Colonic mucosa (tissue), 4 donors: ENCODE measurements around the gene HOXB7. TPM values are rescaled to one million over a fixed set of nuclear protein-coding genes. Genes with fewer than 3 reads are reported as not detected.

Experiments used
- DNase-seq: peaks from one replicate; pipeline ENCODE4 v3.0.0-alpha.2; 2020
- H3K27ac ChIP-seq: fragments of 200-600 bp; one replicate; pipeline ENCODE4 v1.8.0; 2021
- H3K27me3 ChIP-seq: fragments of 200-600 bp; one replicate; pipeline ENCODE4 v1.8.0; 2021
- H3K36me3 ChIP-seq: fragments of 200-600 bp; one replicate; pipeline ENCODE4 v1.8.0; 2021
- H3K4me1 ChIP-seq: fragments of 200-600 bp; one replicate; pipeline ENCODE4 v1.8.0; 2021; ENCODE audit warnings: mild to moderate bottlenecking
- H3K4me3 ChIP-seq: fragments of 200-600 bp; one replicate; pipeline ENCODE4 v1.8.0; 2021
- H3K9ac ChIP-seq, 2 donors: one replicate each; pipeline ENCODE4 v1.7.0; 2013; ENCODE audit warnings: control low read depth in 2 of 2, low read depth in 2 of 2, low read length in 2 of 2
- H3K9me3 ChIP-seq: fragments of 200-600 bp; one replicate; pipeline ENCODE4 v1.8.0; 2021
- intact Hi-C: fragments of 100-400 bp; cut with DNase I; formaldehyde crosslinking; loops from one replicate; pipeline ENCODE4 v1.14.1; 2022
- total RNA-seq, 2 donors: library from RNA; stranded (reverse); fragmentation: NEBNext Ultra II Directional in 1 of 2; extraction: Animal tissue kit (Norgen Biotek cat#: 25700) in 1 of 2; gene quantifications; one replicate each; pipeline ENCODE4 v1.2.1, GENCODE V29; 2021
- TF ChIP-seq, protein P1 (sequence below): fragments of 200-600 bp; IDR thresholded peaks from one replicate; pipeline ENCODE4 v1.8.0; 2022; ENCODE audit warnings: antibody characterized with exemption, mild to moderate bottlenecking
- donor health status: healthy.
- donor health status: DM: no; HTN: no; CAD: no.
- donor health status: DM: no; HTN: no; CAD: no.

HOXB7 gene
- total RNA-seq, 2 donors from 2014 or later: 25.9 to 31.4 TPM

DNA sequence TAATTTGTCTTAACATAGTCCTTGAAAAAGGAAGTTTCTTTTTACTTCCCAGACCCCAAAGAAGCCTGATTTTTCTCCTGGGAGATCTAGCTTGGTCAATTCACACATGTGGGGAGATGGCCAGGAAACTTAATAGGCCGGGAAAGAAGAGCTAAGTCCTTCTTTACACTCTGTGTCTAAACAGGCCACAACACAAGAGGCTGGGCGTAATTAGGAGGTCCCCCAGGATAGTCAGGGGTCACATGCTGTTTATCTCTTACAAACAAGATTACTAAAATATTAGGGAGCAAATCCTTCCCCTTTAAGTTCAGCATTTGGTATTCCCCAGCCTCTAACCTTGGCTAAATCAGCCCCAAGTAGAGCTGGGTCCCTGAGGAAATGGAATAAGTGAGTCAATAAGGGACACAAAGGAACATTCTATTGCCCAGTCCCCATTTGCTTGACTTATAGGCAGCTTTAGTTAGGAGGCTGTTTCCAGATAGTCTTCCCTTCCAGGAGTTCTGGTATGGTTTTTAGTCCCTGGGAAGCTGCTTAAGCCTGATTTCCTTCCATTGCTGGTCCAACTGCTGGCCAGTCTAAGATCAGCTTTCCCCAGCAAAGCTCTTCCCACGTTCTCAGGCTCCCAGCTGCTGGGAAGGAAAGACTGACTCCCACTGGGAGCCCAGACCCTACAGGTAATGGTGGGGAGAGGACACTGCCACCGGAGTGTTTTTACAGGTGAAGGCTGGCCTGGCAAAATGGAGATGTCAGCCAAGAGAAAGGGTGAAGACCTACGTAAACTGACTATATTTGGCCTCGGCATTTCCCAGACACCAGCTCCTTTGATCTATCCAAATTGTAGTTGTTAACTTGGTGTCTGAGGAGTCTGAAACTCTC lies 29.4 kb upstream of the HOXB7 start:
- Histone ChIP-seq H3K9me3 (no peaks in the 10 kb centered on the region), H3K27ac (peak overlapping the region; percentile 61), H3K4me1 (peaks cover 6% of the 10 kb centered on the region), H3K36me3 (no peaks in the 10 kb centered on the region), H3K4me3 (no peak overlapping the region), H3K9ac (peak overlapping the region; percentile 9 to 13), H3K27me3 (peaks cover 12% of the 10 kb centered on the region)
- intact Hi-C loops: loop anchor here (5.0 kb wide), 1 partner anchor 82 kb away; the partner anchor contains the start of genes PRAC1 and PRAC2
- no peak for DNase-seq
- TF ChIP-seq, protein P1, sequence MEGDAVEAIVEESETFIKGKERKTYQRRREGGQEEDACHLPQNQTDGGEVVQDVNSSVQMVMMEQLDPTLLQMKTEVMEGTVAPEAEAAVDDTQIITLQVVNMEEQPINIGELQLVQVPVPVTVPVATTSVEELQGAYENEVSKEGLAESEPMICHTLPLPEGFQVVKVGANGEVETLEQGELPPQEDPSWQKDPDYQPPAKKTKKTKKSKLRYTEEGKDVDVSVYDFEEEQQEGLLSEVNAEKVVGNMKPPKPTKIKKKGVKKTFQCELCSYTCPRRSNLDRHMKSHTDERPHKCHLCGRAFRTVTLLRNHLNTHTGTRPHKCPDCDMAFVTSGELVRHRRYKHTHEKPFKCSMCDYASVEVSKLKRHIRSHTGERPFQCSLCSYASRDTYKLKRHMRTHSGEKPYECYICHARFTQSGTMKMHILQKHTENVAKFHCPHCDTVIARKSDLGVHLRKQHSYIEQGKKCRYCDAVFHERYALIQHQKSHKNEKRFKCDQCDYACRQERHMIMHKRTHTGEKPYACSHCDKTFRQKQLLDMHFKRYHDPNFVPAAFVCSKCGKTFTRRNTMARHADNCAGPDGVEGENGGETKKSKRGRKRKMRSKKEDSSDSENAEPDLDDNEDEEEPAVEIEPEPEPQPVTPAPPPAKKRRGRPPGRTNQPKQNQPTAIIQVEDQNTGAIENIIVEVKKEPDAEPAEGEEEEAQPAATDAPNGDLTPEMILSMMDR: no peak

DNA sequence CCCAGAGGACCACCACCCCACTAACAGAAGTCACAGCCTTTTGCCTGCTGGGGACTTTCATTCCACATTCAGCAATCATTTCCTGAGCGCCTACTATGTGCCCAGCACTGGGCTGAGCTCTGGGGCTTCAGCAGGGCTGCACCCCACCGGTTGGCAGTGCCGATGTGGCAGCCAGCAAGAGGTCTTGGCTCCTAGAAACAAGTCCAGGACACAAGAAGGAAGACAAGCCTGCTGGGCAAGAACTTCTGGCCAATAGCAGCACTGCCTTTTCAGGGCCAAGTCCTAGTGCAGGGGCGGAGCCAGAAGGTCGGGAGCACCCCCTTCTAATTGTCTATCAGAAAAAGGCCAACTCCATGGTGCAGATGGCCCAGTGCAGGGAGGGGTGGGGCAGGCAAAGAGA lies 28.3 kb upstream of the HOXB7 start:
- intact Hi-C loops: no loop called here
- peak; percentile 95 for DNase-seq

DNA sequence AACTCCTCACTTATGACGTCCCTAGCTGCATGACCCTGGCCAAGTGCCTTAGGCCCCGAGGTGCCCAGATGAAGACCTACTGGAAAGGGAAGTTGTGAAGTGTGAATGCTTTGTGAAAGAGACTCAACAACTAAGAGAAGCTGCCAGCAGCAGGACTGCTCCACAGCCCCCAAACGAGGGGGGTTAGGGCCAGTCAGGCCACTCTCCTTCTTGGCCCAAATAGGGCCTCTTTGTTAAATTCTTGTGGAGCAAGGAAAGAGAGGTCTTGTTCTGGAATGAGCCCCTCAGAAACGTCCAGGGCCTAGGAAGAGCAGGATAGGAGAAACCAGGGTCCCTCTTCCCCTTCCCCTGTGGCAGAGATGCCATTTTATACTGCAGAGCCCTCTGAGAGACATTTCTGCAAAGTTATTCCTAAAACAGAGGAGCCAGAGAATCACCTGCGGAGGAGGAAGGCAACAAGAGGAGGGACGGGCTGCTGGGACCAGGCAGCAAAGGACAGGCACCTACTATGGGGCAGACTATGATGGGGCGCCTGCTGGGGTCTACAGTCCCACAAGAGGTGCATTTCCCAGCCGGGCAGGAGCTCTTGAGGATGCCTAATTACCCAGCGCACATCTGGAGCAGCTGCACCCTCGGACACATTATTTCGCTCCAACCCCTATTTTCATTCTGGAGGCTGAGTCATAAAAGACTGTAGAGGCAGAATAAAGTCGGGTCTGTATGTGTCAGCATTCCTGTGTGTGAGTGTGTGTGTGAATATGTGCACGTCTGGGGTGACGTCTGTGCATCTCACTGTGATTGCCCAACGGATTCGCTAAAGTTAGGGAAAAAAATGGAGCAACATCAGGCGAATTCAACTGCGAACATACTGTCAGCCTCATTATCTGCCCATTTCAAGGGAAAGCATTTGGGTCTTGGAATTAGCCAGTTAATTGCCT lies 26.8 kb upstream of the HOXB7 start:
- H3K9ac ChIP-seq: peak overlapping the region; percentile 54 to 87
- peak; percentile 46 for DNase-seq
- peaks cover 8% of the 10 kb centered on the region for H3K4me1 ChIP-seq
- no peaks in the 10 kb centered on the region for H3K36me3 ChIP-seq
- no peaks in the 10 kb centered on the region for H3K9me3 ChIP-seq
- peaks cover 27% of the 10 kb centered on the region for H3K27me3 ChIP-seq
- TF ChIP-seq, protein P1: no peak
- H3K27ac ChIP-seq: peak overlapping the region; percentile 37
- H3K4me3 ChIP-seq: peak overlapping the region; percentile 10
- intact Hi-C loops: no loop called here

More for the DNA sequence above, 28.3 kb upstream of the HOXB7 start:
- Histone ChIP-seq H3K27me3 (peaks cover 20% of the 10 kb centered on the region), H3K4me3 (peak overlapping the region; percentile 23), H3K9me3 (no peaks in the 10 kb centered on the region), H3K36me3 (no peaks in the 10 kb centered on the region), H3K27ac (peak overlapping the region; percentile 61), H3K4me1 (peaks cover 8% of the 10 kb centered on the region), H3K9ac (peak overlapping the region; percentile 33 to 87)
- TF ChIP-seq, protein P1: no peak

DNA sequence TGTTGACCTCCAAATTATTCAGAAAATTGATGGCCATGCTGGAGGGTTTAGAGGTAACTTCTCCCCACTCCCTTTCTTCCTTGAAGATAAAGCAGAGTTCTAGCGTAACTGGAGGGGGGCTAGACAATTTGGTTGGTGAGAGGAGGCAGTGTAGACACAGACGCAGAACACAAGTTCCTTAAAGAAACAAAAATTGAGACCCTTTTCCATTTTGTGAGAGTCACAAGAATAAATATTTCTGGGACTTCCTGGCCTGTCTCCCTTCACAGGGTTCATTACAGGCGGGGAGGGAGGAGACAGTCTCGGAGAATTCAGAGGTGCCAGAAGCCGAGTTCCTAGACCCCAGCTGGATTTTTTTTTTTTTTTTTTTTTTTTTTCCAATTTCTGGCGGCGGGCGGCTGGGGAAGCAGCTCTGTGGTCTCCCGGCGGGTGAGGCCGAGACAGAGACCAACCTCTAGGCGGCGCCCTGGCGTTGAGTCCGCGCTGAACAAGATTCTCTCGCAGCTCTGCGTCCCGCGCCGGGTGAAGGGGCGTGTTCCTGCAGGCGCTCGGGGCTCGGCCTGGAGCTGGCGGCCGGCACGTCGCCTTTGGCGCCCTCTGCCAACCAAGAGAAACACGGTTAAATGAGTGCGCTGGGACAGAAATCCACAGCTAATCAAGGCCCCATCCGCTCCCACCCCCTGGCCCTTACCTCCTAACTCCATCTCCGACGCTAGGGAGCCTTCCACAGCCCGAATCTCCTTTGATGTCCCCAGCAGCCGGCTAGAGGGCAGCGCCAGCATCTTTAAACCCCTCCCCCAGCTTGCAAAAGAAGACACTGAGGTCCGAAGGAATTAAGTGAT lies 25.6 kb upstream of the HOXB7 start:
- TF ChIP-seq, protein P1: peak; percentile 56
- DNase-seq: peak; percentile 95
- Histone ChIP-seq H3K9ac (peak overlapping the region; percentile 54 to 87), H3K4me3 (no peak overlapping the region), H3K27ac (peak overlapping the region; percentile 37), H3K36me3 (no peaks in the 10 kb centered on the region), H3K9me3 (no peaks in the 10 kb centered on the region), H3K27me3 (peaks cover 23% of the 10 kb centered on the region), H3K4me1 (peaks cover 17% of the 10 kb centered on the region)
- intact Hi-C loops: no loop called here
